Activated CD4-positive, alpha-beta memory T cell treated with anti-CD3 and anti-CD28 coated beads, Interleukin-2, amount 10 ng/mL, durations not matched to agents 7 days and 5 days (primary cell): ENCODE measurements around the gene MTUS2. TPM values are rescaled to one million over a fixed set of nuclear protein-coding genes. Genes with fewer than 3 reads are reported as not detected.

Experiments
- CTCF ChIA-PET: fragments of 350-600 bp; sonication (Branson Sonifier 250); formaldehyde crosslinking; loops from one replicate; lab custom pipeline; 2021; ENCODE audit warnings: antibody characterized with exemption, inconsistent platforms; lab: Charles Lee
- POLR2A ChIA-PET: fragments of 350-600 bp; sonication (Branson Sonifier 250); formaldehyde crosslinking; loops from one replicate; lab custom pipeline; 2021; ENCODE audit warnings: antibody characterized with exemption; lab: Charles Lee
- DNase-seq: peaks from one replicate; pipeline ENCODE4 v3.0.0-alpha.2; 2020
- H3K27ac Mint-ChIP-seq: one replicate; pipeline ENCODE4 v1.8.0; 2021; ENCODE audit warnings: mild to moderate bottlenecking, mixed read lengths
- H3K27me3 Mint-ChIP-seq: one replicate; pipeline ENCODE4 v1.8.0; 2021; ENCODE audit warnings: mixed read lengths
- H3K36me3 Mint-ChIP-seq: one replicate; pipeline ENCODE4 v1.8.0; 2021; ENCODE audit warnings: low read depth, mixed read lengths
- H3K4me1 Mint-ChIP-seq: one replicate; pipeline ENCODE4 v1.8.0; 2021; ENCODE audit warnings: mixed read lengths
- H3K4me3 Mint-ChIP-seq: one replicate; pipeline ENCODE4 v1.8.0; 2021; ENCODE audit warnings: mild to moderate bottlenecking, mixed read lengths
- H3K9me3 Mint-ChIP-seq: one replicate; pipeline ENCODE4 v1.8.0; 2021; ENCODE audit warnings: mixed read lengths
- total RNA-seq, 2 experiments: library from RNA; stranded (reverse); gene quantifications; one replicate each; pipeline ENCODE4 v1.2.3, GENCODE V29; 2021

MTUS2 gene
- total RNA-seq, 2 experiments from 2014 or later, result not detected

DNA sequence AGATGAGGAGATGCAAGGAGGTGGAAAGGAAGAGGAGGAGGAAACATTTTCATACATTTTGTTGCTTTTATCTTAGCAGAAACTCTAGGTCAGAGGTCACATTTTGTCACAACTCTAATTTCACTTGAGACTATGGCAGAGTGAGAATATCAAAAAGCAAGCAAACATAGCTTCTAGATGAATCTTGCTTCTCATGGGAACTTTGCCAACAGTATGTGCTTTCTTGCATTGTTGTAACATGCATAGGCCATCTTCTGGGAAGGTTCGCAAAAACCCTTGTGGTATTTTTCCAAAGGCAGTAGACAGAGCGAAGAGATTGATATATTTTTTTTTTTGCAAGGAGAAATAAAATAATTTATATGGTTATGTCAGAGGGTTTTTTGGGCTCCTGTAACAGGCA is 291.3 kb downstream of the MTUS2 start:
- Mint-ChIP-seq H3K4me1 (no peaks in the 10 kb centered on the region), H3K36me3 (no peaks in the 10 kb centered on the region), H3K27me3 (peaks cover 4% of the 10 kb centered on the region), H3K27ac (no peak overlapping the region), H3K4me3 (no peak overlapping the region), H3K9me3 (no peaks in the 10 kb centered on the region)
- no peak for DNase-seq
- CTCF ChIA-PET, result no interaction called here
- POLR2A ChIA-PET, result no interaction called here

DNA sequence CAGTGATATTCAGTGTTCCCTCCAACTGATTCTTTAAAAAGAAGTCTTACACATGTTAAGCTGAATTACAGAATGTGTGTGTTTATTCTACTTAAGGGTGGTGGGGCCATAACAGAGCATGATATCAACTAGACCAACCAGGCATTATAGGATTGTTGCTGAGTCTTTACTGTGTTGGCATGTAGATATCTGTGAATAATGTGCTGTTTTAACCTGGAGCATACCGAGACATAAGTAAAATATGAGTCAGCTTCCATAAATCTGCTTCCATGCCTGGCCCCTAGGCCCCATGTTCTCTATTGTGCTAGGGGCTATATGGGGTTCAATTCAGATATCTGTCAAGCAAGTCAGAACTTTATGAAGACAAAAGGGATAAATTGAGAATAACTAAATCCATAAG is 295.7 kb downstream of the MTUS2 start:
- Mint-ChIP-seq H3K27me3 (peaks cover 4% of the 10 kb centered on the region), H3K9me3 (no peaks in the 10 kb centered on the region), H3K4me1 (no peaks in the 10 kb centered on the region), H3K27ac (no peak overlapping the region), H3K4me3 (no peak overlapping the region), H3K36me3 (no peaks in the 10 kb centered on the region)
- CTCF ChIA-PET, result no interaction called here
- POLR2A ChIA-PET, result no interaction called here
- no peak for DNase-seq

DNA sequence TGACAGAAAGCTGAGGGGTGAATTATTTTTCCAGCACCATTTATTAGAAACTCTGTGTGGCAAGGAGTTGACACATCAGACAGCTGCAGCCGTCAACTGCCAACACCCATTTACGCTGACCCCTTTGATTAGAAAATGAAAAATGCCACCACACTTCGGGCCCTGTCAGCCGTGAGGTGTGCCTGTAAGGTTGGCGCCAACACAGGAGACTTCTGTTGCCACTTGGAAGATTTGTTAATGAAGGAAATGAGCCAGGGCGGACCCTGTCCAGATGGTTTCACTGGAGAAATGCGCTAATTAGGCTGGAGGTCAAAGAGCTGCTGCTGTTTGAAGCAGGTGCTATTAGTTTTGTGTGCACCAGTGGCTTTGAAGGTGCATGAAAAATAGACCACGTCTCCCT is 297.5 kb downstream of the MTUS2 start:
- Mint-ChIP-seq H3K27me3 (no peaks in the 10 kb centered on the region), H3K4me3 (no peak overlapping the region), H3K4me1 (no peaks in the 10 kb centered on the region), H3K36me3 (no peaks in the 10 kb centered on the region), H3K27ac (no peak overlapping the region), H3K9me3 (no peaks in the 10 kb centered on the region)
- CTCF ChIA-PET, result no interaction called here
- no peak for DNase-seq
- POLR2A ChIA-PET, result no interaction called here

DNA sequence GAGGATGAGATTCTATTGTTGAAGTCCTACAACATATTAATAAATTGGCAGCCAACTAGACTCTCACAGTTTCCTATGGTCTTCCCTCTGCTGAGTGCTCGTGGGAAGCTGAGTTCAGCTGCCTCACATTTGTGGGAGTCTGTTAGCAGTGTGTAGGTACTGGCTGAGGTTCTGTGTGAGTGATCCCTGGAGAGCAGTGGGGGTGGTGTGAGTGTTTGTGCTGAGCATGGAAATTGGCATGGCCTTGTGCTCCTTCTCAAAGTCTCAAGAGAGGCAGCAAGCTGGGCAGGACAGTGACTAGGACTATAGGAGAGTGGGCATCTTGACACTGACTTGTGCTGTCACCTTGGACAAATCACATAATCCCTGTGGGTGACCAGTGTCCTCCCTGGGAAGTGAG is 298.3 kb downstream of the MTUS2 start:
- Mint-ChIP-seq H3K27me3 (no peaks in the 10 kb centered on the region), H3K4me3 (no peak overlapping the region), H3K4me1 (no peaks in the 10 kb centered on the region), H3K36me3 (no peaks in the 10 kb centered on the region), H3K27ac (no peak overlapping the region), H3K9me3 (no peaks in the 10 kb centered on the region)
- no peak for DNase-seq
- ChIA-PET POLR2A (no interaction called here), CTCF (no interaction called here)

DNA sequence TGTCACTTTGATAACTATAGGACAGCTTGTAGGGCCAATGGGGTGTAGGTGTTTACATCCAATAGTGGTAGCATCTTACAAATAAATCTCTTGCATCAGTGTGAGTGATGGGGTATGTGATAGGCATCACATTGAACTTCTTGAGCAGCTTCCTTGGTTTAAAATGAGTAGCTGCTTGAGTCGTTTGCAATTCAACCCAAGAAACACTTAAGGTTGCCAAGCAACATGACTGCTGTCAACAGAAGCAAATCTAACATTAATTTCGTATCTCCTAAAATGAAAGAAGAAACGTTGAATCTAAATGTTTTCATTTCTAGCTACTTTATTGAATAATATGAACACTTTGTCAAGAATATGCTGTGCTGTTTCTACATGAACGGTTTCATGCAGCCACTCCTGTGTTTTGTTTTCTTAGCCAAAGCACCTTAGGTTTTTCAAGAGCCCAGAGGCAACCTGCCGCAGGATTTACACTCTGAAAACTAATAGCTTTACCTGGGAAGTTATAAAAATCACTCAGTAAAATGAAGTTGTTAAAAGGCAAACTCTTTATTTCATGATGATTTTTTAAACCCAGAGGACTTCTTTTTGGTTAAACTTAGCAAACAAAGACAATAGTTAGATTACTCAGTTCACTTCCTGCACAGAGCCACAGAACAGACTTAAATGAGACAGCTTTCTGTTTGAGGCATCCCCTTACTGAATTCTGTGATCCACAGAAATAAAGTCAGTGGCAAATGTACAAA is 305.2 kb downstream of the MTUS2 start:
- Mint-ChIP-seq H3K27me3 (no peaks in the 10 kb centered on the region), H3K4me3 (peak overlapping the region; percentile 25), H3K36me3 (no peaks in the 10 kb centered on the region), H3K9me3 (peaks cover 4% of the 10 kb centered on the region), H3K27ac (peak overlapping the region; percentile 81), H3K4me1 (peaks cover 28% of the 10 kb centered on the region)
- ChIA-PET CTCF (no interaction called here), POLR2A (interaction anchor here (1.2 to 2.3 kb wide), 4 partner anchors 23 to 466 kb away, joined by 3 to 5 read pairs (median 4); partner anchors contain the start of gene POMP)
- DNase-seq, result no peak

DNA sequence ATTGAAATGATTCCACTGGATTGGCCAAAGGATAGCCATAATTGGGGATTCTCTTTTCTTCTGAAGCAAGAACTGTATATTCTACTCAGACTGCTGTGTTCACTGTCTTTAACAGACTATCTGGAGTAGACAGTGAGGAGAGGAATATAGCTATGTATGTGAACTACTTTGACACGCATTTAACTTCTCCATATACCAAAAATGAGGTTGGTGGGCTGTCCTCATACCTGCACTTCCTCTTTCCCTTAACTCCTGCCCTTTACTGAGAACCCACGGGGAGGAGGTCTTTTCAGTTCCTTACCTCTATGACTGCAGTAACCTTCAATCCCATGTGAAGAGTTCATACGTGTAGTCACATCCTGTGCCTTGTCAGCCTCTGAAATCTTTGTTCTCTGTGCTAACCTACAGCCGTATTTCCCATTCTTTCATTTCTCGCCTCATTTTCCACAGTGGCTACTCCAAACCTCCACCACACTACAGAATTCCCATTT is 305.8 kb downstream of the MTUS2 start:
- ChIA-PET POLR2A (interaction anchor here (1.2 to 2.3 kb wide), 4 partner anchors 23 to 467 kb away, joined by 3 to 5 read pairs (median 4); partner anchors contain the start of gene POMP), CTCF (no interaction called here)
- peaks cover 4% of the 10 kb centered on the region for H3K9me3 Mint-ChIP-seq
- H3K27me3 Mint-ChIP-seq, result no peaks in the 10 kb centered on the region
- H3K4me1 Mint-ChIP-seq, result peaks cover 28% of the 10 kb centered on the region
- no peaks in the 10 kb centered on the region for H3K36me3 Mint-ChIP-seq
- H3K4me3 Mint-ChIP-seq, result peak overlapping the region; percentile 43
- H3K27ac Mint-ChIP-seq, result peak overlapping the region; percentile 81
- peak; percentile 26 for DNase-seq

DNA sequence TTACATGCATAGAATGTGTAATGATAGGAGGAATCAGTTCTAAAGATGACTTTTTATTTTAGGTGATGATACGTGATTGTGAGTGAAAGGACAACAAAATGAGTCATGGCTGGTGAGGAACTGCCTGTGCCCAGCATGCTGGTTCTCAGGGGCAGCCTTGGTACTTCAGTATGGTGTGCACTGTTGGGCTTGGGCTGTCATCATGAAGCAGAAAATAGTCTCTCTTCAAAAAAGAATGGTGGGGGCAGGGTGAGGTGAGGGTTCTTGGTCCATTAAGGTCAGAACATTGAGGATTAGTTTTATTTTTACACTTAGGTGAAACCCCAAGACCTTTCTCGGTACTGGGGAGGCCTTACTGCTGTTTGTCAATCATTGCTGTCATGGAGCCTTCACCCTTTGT is 309.5 kb downstream of the MTUS2 start:
- no peaks in the 10 kb centered on the region for H3K27me3 Mint-ChIP-seq
- ChIA-PET CTCF (no interaction called here), POLR2A (no interaction called here)
- H3K27ac Mint-ChIP-seq, result no peak overlapping the region
- no peak overlapping the region for H3K4me3 Mint-ChIP-seq
- H3K9me3 Mint-ChIP-seq, result peaks cover 4% of the 10 kb centered on the region
- no peaks in the 10 kb centered on the region for H3K36me3 Mint-ChIP-seq
- H3K4me1 Mint-ChIP-seq, result peaks cover 25% of the 10 kb centered on the region
- no peak for DNase-seq

DNA sequence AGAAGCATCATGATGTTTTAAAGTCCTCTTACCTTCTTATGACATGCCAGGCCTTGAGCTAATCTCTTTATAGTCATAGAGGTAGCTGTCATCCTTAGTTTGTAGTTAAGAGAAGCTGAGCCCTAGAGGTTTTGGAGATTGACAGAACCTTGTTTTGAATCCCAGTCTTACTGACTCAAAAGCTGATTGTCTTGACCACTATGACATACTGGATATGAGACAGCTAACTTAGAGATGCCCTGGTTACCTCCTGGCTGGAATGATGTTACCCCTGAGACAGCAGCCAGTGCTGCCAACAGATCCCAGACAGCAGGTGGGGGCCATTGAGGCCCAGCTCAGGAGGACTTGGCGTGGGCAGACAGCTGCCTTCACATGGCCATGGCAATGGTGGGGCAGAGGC is 311.0 kb downstream of the MTUS2 start:
- Mint-ChIP-seq H3K27me3 (no peaks in the 10 kb centered on the region), H3K4me1 (peaks cover 12% of the 10 kb centered on the region), H3K36me3 (no peaks in the 10 kb centered on the region), H3K27ac (no peak overlapping the region), H3K4me3 (no peak overlapping the region), H3K9me3 (peaks cover 4% of the 10 kb centered on the region)
- DNase-seq, result no peak
- POLR2A ChIA-PET, result no interaction called here
- CTCF ChIA-PET, result no interaction called here

DNA sequence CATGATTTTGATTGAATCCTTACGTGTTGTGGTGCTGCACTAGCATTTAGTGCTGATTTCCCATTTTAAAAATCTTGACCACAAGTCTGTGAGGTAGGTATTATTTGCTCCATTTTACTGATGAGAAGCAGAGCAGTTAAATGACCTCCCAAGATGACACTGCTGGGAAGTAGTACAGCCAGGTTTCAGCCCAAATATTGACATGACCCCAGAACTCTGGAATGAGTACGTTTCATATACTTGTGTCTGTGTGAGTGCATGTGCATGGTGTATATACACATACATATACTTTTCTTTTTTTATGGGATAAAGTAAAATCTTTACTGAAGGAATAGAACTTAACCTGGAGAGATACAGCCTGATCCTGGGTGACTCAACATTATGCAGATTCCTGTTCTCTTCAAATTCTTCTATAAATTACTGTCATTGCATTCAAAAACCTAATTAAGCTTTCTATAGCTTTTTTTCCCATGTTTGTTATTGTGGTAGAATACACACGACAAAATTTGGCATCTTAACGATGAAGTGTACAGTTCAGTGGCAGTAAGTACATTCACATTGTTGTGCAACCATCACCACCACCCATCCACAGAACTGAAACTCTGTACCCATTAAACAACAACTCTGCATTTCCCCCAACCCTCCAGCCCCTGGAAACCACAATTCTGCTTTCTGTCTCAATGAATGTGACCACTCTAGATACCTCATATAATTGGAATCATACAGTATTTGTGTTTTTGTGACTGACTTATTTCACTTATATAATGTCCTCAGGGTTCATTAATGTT is 311.9 kb downstream of the MTUS2 start:
- DNase-seq, result no peak
- Mint-ChIP-seq H3K27me3 (no peaks in the 10 kb centered on the region), H3K9me3 (peaks cover 5% of the 10 kb centered on the region), H3K4me1 (peaks cover 2% of the 10 kb centered on the region), H3K36me3 (no peaks in the 10 kb centered on the region), H3K27ac (no peak overlapping the region), H3K4me3 (no peak overlapping the region)
- ChIA-PET POLR2A (no interaction called here), CTCF (no interaction called here)

DNA sequence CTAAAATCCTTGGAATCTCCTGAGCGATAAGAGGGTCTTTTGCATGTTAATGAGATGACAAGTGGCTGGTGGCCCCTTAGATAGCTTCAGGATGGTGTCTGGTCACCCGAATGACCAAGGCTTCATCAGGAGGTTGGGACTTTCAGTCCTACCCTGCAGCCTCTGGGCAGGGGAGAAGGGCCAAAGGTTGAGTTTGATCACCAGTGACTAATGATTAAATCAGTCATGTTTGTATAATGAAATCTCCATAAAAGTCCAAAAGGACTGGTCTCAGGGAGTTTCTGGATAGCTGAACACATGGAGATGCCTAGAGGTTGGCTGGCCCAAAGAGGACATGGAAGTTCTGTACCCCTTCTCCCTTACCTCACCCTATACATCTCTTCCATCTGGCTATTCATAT is 316.2 kb downstream of the MTUS2 start:
- Mint-ChIP-seq H3K27ac (no peak overlapping the region), H3K36me3 (no peaks in the 10 kb centered on the region), H3K27me3 (no peaks in the 10 kb centered on the region), H3K9me3 (peaks cover 8% of the 10 kb centered on the region), H3K4me3 (no peak overlapping the region), H3K4me1 (no peaks in the 10 kb centered on the region)
- POLR2A ChIA-PET, result no interaction called here
- CTCF ChIA-PET, result no interaction called here
- no peak for DNase-seq

DNA sequence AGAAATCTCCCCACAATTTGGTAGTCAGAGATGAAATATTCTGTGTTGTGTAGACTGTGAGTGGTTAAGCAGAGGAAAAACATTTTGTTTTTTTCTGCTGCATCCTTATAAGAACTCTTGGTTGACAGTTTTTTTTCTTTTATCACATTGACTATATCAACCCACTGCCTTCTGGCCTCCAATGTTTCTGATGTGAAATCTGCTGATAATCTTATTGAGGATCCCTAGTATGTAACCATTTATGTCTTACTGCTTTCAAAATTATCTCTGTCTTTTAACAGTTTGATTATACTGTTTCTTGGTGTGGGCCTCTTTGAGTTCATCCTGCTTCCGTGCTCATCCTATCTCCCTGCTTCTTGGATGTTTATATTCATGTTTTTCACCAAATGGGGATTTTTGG is 316.9 kb downstream of the MTUS2 start:
- Mint-ChIP-seq H3K4me3 (no peak overlapping the region), H3K9me3 (peaks cover 8% of the 10 kb centered on the region), H3K27ac (no peak overlapping the region), H3K27me3 (no peaks in the 10 kb centered on the region), H3K4me1 (no peaks in the 10 kb centered on the region), H3K36me3 (no peaks in the 10 kb centered on the region)
- DNase-seq, result no peak
- ChIA-PET CTCF (no interaction called here), POLR2A (no interaction called here)

DNA sequence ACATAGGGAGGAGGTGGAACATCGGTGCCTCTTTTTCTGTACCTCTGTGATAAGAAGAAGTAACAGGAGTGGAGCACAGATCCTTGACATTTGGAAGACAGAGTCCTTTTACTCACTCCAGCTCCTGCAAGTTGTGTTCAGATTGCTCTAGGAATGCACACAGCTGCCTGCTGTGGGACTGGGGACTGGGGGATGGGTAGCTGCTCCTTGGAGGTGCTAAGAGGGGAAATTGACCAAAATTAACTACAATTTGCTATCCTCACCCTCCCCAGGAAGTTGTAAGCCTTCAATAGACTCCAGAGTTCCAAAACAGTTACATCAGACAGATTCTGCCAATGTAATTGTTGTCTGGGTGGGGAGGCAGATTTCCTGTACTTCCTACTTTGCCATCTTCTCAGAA is 317.9 kb downstream of the MTUS2 start:
- ChIA-PET POLR2A (no interaction called here), CTCF (no interaction called here)
- no peaks in the 10 kb centered on the region for H3K4me1 Mint-ChIP-seq
- no peaks in the 10 kb centered on the region for H3K27me3 Mint-ChIP-seq
- H3K36me3 Mint-ChIP-seq, result no peaks in the 10 kb centered on the region
- peaks cover 8% of the 10 kb centered on the region for H3K9me3 Mint-ChIP-seq
- no peak for DNase-seq
- no peak overlapping the region for H3K27ac Mint-ChIP-seq
- no peak overlapping the region for H3K4me3 Mint-ChIP-seq

DNA sequence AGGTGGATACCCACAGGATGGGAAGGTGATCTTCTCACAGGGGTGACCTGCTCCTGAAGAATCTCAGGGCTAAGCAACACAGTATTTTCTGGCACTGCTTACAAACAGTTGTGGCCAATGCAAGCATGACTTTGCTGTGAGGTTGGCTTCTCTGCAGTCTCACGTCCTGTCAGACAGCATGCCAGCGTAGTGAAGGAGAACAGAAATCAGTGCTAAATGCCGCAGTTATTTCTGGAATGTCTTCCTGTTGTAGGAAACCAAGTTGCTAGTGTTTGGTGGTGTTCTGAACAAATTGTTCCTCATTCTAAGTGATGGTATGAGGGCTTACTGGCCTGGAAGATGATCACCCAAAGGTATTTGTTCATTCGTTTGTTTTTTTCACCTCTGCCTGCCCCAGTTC is 320.1 kb downstream of the MTUS2 start:
- Mint-ChIP-seq H3K9me3 (peaks cover 8% of the 10 kb centered on the region), H3K36me3 (no peaks in the 10 kb centered on the region), H3K4me1 (no peaks in the 10 kb centered on the region), H3K27ac (no peak overlapping the region), H3K4me3 (no peak overlapping the region), H3K27me3 (no peaks in the 10 kb centered on the region)
- CTCF ChIA-PET, result no interaction called here
- no peak for DNase-seq
- POLR2A ChIA-PET, result no interaction called here
